Stimulated activated memory B cell treated with anti-CD40 and anti-IgM and Interleukin-4, amounts not matched to agents 10 μg/mL and 1 μg/mL and 100 μg/mL, for 72 hours (primary cell): ENCODE data around the gene ATF2.

ENCODE experiments used
- ATAC-seq: fragments of 150-1000 bp; cut with Tn5 transposase; 2 replicates; pipeline ENCODE4 v1.10.0; 2021
- H3K27ac Mint-ChIP-seq: one replicate; pipeline ENCODE4 v1.8.0; 2022; ENCODE audit warnings: mild to moderate bottlenecking, mixed read lengths
- H3K27me3 Mint-ChIP-seq: one replicate; pipeline ENCODE4 v1.8.0; 2022; ENCODE audit warnings: mixed read lengths
- H3K36me3 Mint-ChIP-seq: one replicate; pipeline ENCODE4 v1.8.0; 2022; ENCODE audit warnings: mixed read lengths
- H3K4me1 Mint-ChIP-seq: one replicate; pipeline ENCODE4 v1.8.0; 2022; ENCODE audit warnings: mixed read lengths
- H3K4me3 Mint-ChIP-seq: one replicate; pipeline ENCODE4 v1.8.0; 2022; ENCODE audit warnings: mild to moderate bottlenecking, moderate library complexity, mixed read lengths
- H3K9me3 Mint-ChIP-seq: one replicate; pipeline ENCODE4 v1.8.0; 2022; ENCODE audit warnings: mixed read lengths

Gene ATF2

GRCh38 chr2:175034716-175035115, 133.3 kb downstream of the ATF2 start:
- Mint-ChIP-seq H3K9me3 (no peaks in the 10 kb centered on the region), H3K36me3 (no peaks in the 10 kb centered on the region), H3K4me1 (no peaks in the 10 kb centered on the region), H3K4me3 (no peak overlapping the region), H3K27ac (no peak overlapping the region), H3K27me3 (no peaks in the 10 kb centered on the region)
- ATAC-seq = no peak

- Mint-ChIP-seq H3K4me3 (no peak overlapping the region), H3K4me1 (no peaks in the 10 kb centered on the region), H3K27ac (no peak overlapping the region), H3K36me3 (no peaks in the 10 kb centered on the region), H3K27me3 (no peaks in the 10 kb centered on the region), H3K9me3 (peaks cover 4% of the 10 kb centered on the region)
- ATAC-seq = peak; percentile 51
Measured at GRCh38 chr2:175030380-175031271, 137.4 kb downstream of the ATF2 start.

- Mint-ChIP-seq H3K4me3 (no peak overlapping the region), H3K4me1 (no peaks in the 10 kb centered on the region)
Measured at GRCh38 chr2:175027755-175028154, 140.2 kb downstream of the ATF2 start.

GRCh38 chr2:175026385-175026784, 141.6 kb downstream of the ATF2 start:
- H3K36me3 Mint-ChIP-seq = no peaks in the 10 kb centered on the region
- no peak for ATAC-seq
- no peaks in the 10 kb centered on the region for H3K4me1 Mint-ChIP-seq
- H3K27me3 Mint-ChIP-seq = no peaks in the 10 kb centered on the region
- H3K4me3 Mint-ChIP-seq = no peak overlapping the region
- peaks cover 10% of the 10 kb centered on the region for H3K9me3 Mint-ChIP-seq
- H3K27ac Mint-ChIP-seq = no peak overlapping the region

More at GRCh38 chr2:175027755-175028154, 140.2 kb downstream of the ATF2 start:
- H3K36me3 Mint-ChIP-seq = no peaks in the 10 kb centered on the region
- no peaks in the 10 kb centered on the region for H3K27me3 Mint-ChIP-seq
- H3K27ac Mint-ChIP-seq = no peak overlapping the region
- no peak for ATAC-seq
- peaks cover 10% of the 10 kb centered on the region for H3K9me3 Mint-ChIP-seq

GRCh38 chr2:175025946-175026345, 142.1 kb downstream of the ATF2 start:
- H3K27ac Mint-ChIP-seq = no peak overlapping the region
- H3K4me3 Mint-ChIP-seq = no peak overlapping the region
- peaks cover under 1% of the 10 kb centered on the region for H3K27me3 Mint-ChIP-seq
- H3K4me1 Mint-ChIP-seq = no peaks in the 10 kb centered on the region
- H3K36me3 Mint-ChIP-seq = no peaks in the 10 kb centered on the region
- peaks cover 10% of the 10 kb centered on the region for H3K9me3 Mint-ChIP-seq
- no peak for ATAC-seq

GRCh38 chr2:175025233-175025632, 142.8 kb downstream of the ATF2 start:
- peaks cover 10% of the 10 kb centered on the region for H3K9me3 Mint-ChIP-seq
- H3K36me3 Mint-ChIP-seq = no peaks in the 10 kb centered on the region
- no peak overlapping the region for H3K27ac Mint-ChIP-seq
- no peaks in the 10 kb centered on the region for H3K4me1 Mint-ChIP-seq
- no peak for ATAC-seq
- H3K4me3 Mint-ChIP-seq = no peak overlapping the region
- H3K27me3 Mint-ChIP-seq = peaks cover 6% of the 10 kb centered on the region

- Mint-ChIP-seq H3K4me3 (no peak overlapping the region), H3K9me3 (peaks cover 10% of the 10 kb centered on the region), H3K27me3 (peaks cover 6% of the 10 kb centered on the region), H3K36me3 (no peaks in the 10 kb centered on the region), H3K27ac (no peak overlapping the region), H3K4me1 (no peaks in the 10 kb centered on the region)
- ATAC-seq = no peak
Measured at GRCh38 chr2:175022923-175023322, 145.1 kb downstream of the ATF2 start.
